K562 (cell line): Measurements from ENCODE around the gene KCNN4. TPM values are rescaled to one million over a fixed set of nuclear protein-coding genes. Genes with fewer than 3 reads are reported as not detected.

ENCODE experiments used
- CHD1 ChIP-seq: fragments of 200-600 bp; sonication (generic); IDR thresholded peaks from one replicate; pipeline ENCODE4 v1.6.1; 2012; ENCODE audit warnings: mild to moderate bottlenecking, moderate library complexity, low read length, inconsistent platforms
- CTCF ChIP-seq, 3 experiments: IDR thresholded peaks in 2 of 3; conservative IDR thresholded peaks in 1 of 3; 2 replicates each; pipeline ENCODE4 v1.5.1; 2011 to 2012; ENCODE audit warnings: low read length in 3 of 3, mild to moderate bottlenecking in 3 of 3, control low read depth in 2 of 3, improper control_type of control experiment in 1 of 3, inconsistent platforms in 1 of 3, low read depth in 1 of 3, mixed read lengths in 1 of 3, moderate library complexity in 1 of 3; ENCODE audit not compliant: insufficient read depth in 2 of 3
- MEF2D ChIP-seq: conservative IDR thresholded peaks from 2 replicates; pipeline ENCODE4 v1.6.1; 2016; ENCODE audit warnings: low read depth, missing genetic modification characterization, missing compliant biosample characterization
- NEUROD1 ChIP-seq: fragments of 150-350 bp; IDR thresholded peaks from 2 replicates; pipeline ENCODE4 v1.6.1; 2014; ENCODE audit warnings: borderline replicate concordance, low read length, low read depth; ENCODE audit not compliant: partially characterized antibody
- NFYB ChIP-seq: IDR thresholded peaks from 2 replicates; pipeline ENCODE4 v1.6.1; 2011; ENCODE audit warnings: mild to moderate bottlenecking, moderate library complexity; ENCODE audit not compliant: insufficient read length; ENCODE audit errors: extremely low read depth
- SFPQ ChIP-seq: fragments of 200-400 bp; formaldehyde crosslinking; IDR thresholded peaks from 2 replicates; pipeline ENCODE4 v1.6.1; 2017; ENCODE audit warnings: mild to moderate bottlenecking, low read depth, low read length, moderate library complexity
- SMARCE1 ChIP-seq: fragments of 450-650 bp; IDR thresholded peaks from 2 replicates; pipeline ENCODE4 v1.7.1; 2016; ENCODE audit warnings: mild to moderate bottlenecking
- ZNF165 ChIP-seq: fragments of 250-450 bp; sonication (Bioruptor Pico); IDR thresholded peaks from 2 replicates; pipeline ENCODE4 v1.4.0; 2020; ENCODE audit warnings: borderline replicate concordance
- ZNF224 ChIP-seq: sonication (generic); formaldehyde crosslinking; IDR thresholded peaks from 2 replicates; pipeline ENCODE4 v1.8.0; 2022; ENCODE audit warnings: mild to moderate bottlenecking, missing genetic modification reagents
- ZNF318 ChIP-seq, 2 experiments: fragments of 450-650 bp; IDR thresholded peaks; 2 replicates each; pipeline ENCODE4 v1.6.1; 2016; ENCODE audit warnings: mild to moderate bottlenecking in 2 of 2, borderline replicate concordance in 1 of 2, low read depth in 1 of 2, moderate library complexity in 1 of 2
- ZNF347 ChIP-seq: fragments of 450-650 bp; formaldehyde crosslinking; IDR thresholded peaks from 2 replicates; pipeline ENCODE4 v1.4.0; 2020; ENCODE audit warnings: low read depth, mild to moderate bottlenecking, moderate library complexity
- ZNF644 ChIP-seq: fragments of 200-800 bp; sonication (Bioruptor generic); IDR thresholded peaks from 2 replicates; pipeline ENCODE4 v1.6.1; 2016; ENCODE audit warnings: low read depth, missing genetic modification characterization, missing compliant biosample characterization
- ZNF75A ChIP-seq: fragments of 450-650 bp; formaldehyde crosslinking; IDR thresholded peaks from 2 replicates; pipeline ENCODE4 v1.4.0; 2020; ENCODE audit warnings: mild to moderate bottlenecking
- polyA plus RNA-seq, 8 experiments: library from polyadenylated mRNA; depleted of rRNA in 4 of 8; stranded (reverse) in 5 of 8; unstranded in 3 of 8; fragments of >200 nt; fragmentation: Nextera tagmentation in 2 of 8; fragmentation: Illumina TruSeq in 1 of 8; extraction: Ambion mirVana in 2 of 8; extraction: Trizol in 1 of 8; gene quantifications; 2 replicates each; pipeline versions ENCODE4 v1.2.1 to v1.2.3, GENCODE V29; 2011 to 2014; ENCODE audit warnings: inconsistent platforms in 1 of 8, missing spikeins in 1 of 8
- total RNA-seq, 7 experiments: library from RNA; depleted of rRNA in 6 of 7; stranded (reverse); fragments of >200 nt in 6 of 7; fragmentation: Illumina TruSeq in 2 of 7; extraction: Trizol in 2 of 7; gene quantifications; 2 replicates each; pipeline versions ENCODE4 v1.2.1 to v1.2.3, GENCODE V29; 2011 to 2021; ENCODE audit warnings: low replicate concordance in 1 of 7

The KCNN4 gene
- total and polyA plus RNA-seq, 9 of the 15 experiments (the other 6 are each of a cell fraction or from before 2014, with no cell fraction given): 0.53 to 37.7 (median 25.9) TPM

GRCh38 chr19:43754503-43755255, 26.1 kb downstream of the KCNN4 start, which contains the start of gene SMG9 (continued):
- TF ChIP-seq ZNF318 (IDR thresholded peaks at IDR 0.05; ENCODE audit: borderline replicate concordance in 1 of 2, low read depth in 1 of 2) (no peak), NEUROD1 (no peak), NFYB (no peak), CHD1 (no peak), ZNF224 (CRISPR knock-in tag) (no peak), ZNF644 (tag) (no peak), ZNF165 (CRISPR knock-in tag) (no peak), SMARCE1 (peak; percentile 62), CTCF (IDR thresholded peaks at IDR 0.05 in 2 of 3, conservative IDR thresholded peaks at IDR 0.05 in 1 of 3; ENCODE audit: insufficient read depth in 2 of 3, low read depth in 1 of 3, low read length in 3 of 3) (no peak), ZNF75A (no peak), SFPQ (no peak), ZNF347 (CRISPR knock-in tag) (no peak), MEF2D (tag) (no peak)
